HEK293 (cell line): ENCODE data around the gene FHL5.
A peak's percentile ranks its signal among the peaks of the same experiment; 100 is the strongest.

Experiments used
- CTCF ChIA-PET: fragments of 350-600 bp; formaldehyde crosslinking; extraction: SDS; loops from one replicate; lab custom pipeline; 2021; ENCODE audit warnings: antibody characterized with exemption; lab: Yijun Ruan, JAX
- POLR2A ChIA-PET: fragments of 300-600 bp; formaldehyde crosslinking; extraction: SDS; loops from one replicate; lab custom pipeline; 2020; ENCODE audit warnings: antibody characterized with exemption, inconsistent platforms; lab: Yijun Ruan, JAX
- H3K27ac ChIP-seq: fragments of 200-500 bp; sonication (Bioruptor generic); 2 replicates; pipeline ENCODE4 v1.5.1; 2014; ENCODE audit warnings: low read depth, low read length, control low read depth, inconsistent platforms; ENCODE audit errors: extremely low read depth
- H3K36me3 ChIP-seq, 2 experiments: fragments of 200-500 bp in 1 of 2; sonication (Bioruptor generic) in 1 of 2; 1 replicate in 1 of 2; 2 replicates in 1 of 2; pipeline ENCODE4 v1.5.1; 2014 to 2017; ENCODE audit warnings: inconsistent platforms in 2 of 2, low read length in 2 of 2; ENCODE audit not compliant: control insufficient read depth in 2 of 2, insufficient read depth in 1 of 2
- H3K4me1 ChIP-seq: fragments of 200-500 bp; sonication (Bioruptor generic); 2 replicates; pipeline ENCODE4 v1.5.1; 2014; ENCODE audit warnings: mild to moderate bottlenecking, low read length, inconsistent platforms; ENCODE audit not compliant: control insufficient read depth, insufficient read depth
- H3K4me3 ChIP-seq: 2 replicates; pipeline ENCODE4 v1.5.1; 2011; ENCODE audit warnings: low read depth, mild to moderate bottlenecking, control low read depth, low read length, moderate library complexity
- H3K9me3 ChIP-seq: fragments of 200-500 bp; sonication (Bioruptor generic); 2 replicates; pipeline ENCODE4 v1.5.1; 2014; ENCODE audit warnings: low read depth, low read length, inconsistent platforms; ENCODE audit not compliant: control insufficient read depth, insufficient read depth
- REST ChIP-seq: fragments of 450-650 bp; formaldehyde crosslinking; IDR thresholded peaks from 2 replicates; pipeline ENCODE4 v1.5.1; 2016; ENCODE audit warnings: missing biosample characterization, missing genetic modification characterization
- SP3 ChIP-seq: fragments of 450-650 bp; formaldehyde crosslinking; IDR thresholded peaks from 2 replicates; pipeline ENCODE4 v1.5.1; 2016; ENCODE audit warnings: missing biosample characterization, missing genetic modification characterization
- ZBTB17 ChIP-seq: fragments of 450-650 bp; formaldehyde crosslinking; IDR thresholded peaks from 2 replicates; pipeline ENCODE4 v1.5.1; 2016; ENCODE audit warnings: missing biosample characterization, missing genetic modification characterization
- ZBTB21 ChIP-seq: fragments of 450-650 bp; formaldehyde crosslinking; IDR thresholded peaks from 2 replicates; pipeline ENCODE4 v1.5.1; 2017; ENCODE audit warnings: missing biosample characterization, missing genetic modification characterization
- ZBTB8A ChIP-seq: fragments of 450-650 bp; formaldehyde crosslinking; IDR thresholded peaks from 2 replicates; pipeline ENCODE4 v1.5.1; 2016; ENCODE audit warnings: missing biosample characterization, missing genetic modification characterization
- ZNF132 ChIP-seq: fragments of 450-650 bp; formaldehyde crosslinking; IDR thresholded peaks from 2 replicates; pipeline ENCODE4 v1.5.1; 2017; ENCODE audit warnings: missing biosample characterization, missing genetic modification characterization, borderline replicate concordance
- ZNF138 ChIP-seq: fragments of 450-650 bp; formaldehyde crosslinking; IDR thresholded peaks from 2 replicates; pipeline ENCODE4 v1.5.1; 2016; ENCODE audit warnings: missing biosample characterization, missing genetic modification characterization, borderline replicate concordance
- ZNF23 ChIP-seq: fragments of 450-650 bp; formaldehyde crosslinking; IDR thresholded peaks from 2 replicates; pipeline ENCODE4 v1.5.1; 2016; ENCODE audit warnings: missing biosample characterization, missing genetic modification characterization, borderline replicate concordance
- ZNF24 ChIP-seq: fragments of 450-650 bp; formaldehyde crosslinking; IDR thresholded peaks from 2 replicates; pipeline ENCODE4 v1.5.1; 2016; ENCODE audit warnings: missing biosample characterization, missing genetic modification characterization
- ZNF335 ChIP-seq: fragments of 450-650 bp; formaldehyde crosslinking; conservative IDR thresholded peaks from 2 replicates; pipeline ENCODE4 v1.5.1; 2016; ENCODE audit warnings: missing biosample characterization, missing genetic modification characterization
- ZNF362 ChIP-seq: fragments of 450-650 bp; formaldehyde crosslinking; IDR thresholded peaks from 2 replicates; pipeline ENCODE4 v1.5.1; 2016; ENCODE audit warnings: missing biosample characterization, missing genetic modification characterization
- ZNF501 ChIP-seq: fragments of 450-650 bp; formaldehyde crosslinking; IDR thresholded peaks from 2 replicates; pipeline ENCODE4 v1.5.1; 2016; ENCODE audit warnings: missing biosample characterization, missing genetic modification characterization
- ZNF654 ChIP-seq: fragments of 450-650 bp; formaldehyde crosslinking; IDR thresholded peaks from 2 replicates; pipeline ENCODE4 v1.5.1; 2016; ENCODE audit warnings: low read depth, missing biosample characterization, missing genetic modification characterization
- ZNF704 ChIP-seq: fragments of 450-650 bp; formaldehyde crosslinking; IDR thresholded peaks from 2 replicates; pipeline ENCODE4 v1.5.1; 2016; ENCODE audit warnings: missing biosample characterization, missing genetic modification characterization
- ZNF707 ChIP-seq: fragments of 450-650 bp; formaldehyde crosslinking; IDR thresholded peaks from 2 replicates; pipeline ENCODE4 v1.5.1; 2016; ENCODE audit warnings: missing biosample characterization, missing genetic modification characterization
- TF ChIP-seq, protein P1 (sequence below): fragments of 450-650 bp; formaldehyde crosslinking; IDR thresholded peaks from 2 replicates; pipeline ENCODE4 v1.5.1; 2016; ENCODE audit warnings: missing biosample characterization, missing genetic modification characterization
- TF ChIP-seq, protein P2 (sequence below): fragments of 450-650 bp; formaldehyde crosslinking; IDR thresholded peaks from 2 replicates; pipeline ENCODE4 v1.5.1; 2016; ENCODE audit warnings: missing biosample characterization, missing genetic modification characterization
- TF ChIP-seq, protein P3 (sequence below): fragments of 450-650 bp; formaldehyde crosslinking; IDR thresholded peaks from 2 replicates; pipeline ENCODE4 v1.5.1; 2016; ENCODE audit warnings: missing biosample characterization, missing genetic modification characterization

The FHL5 gene

GRCh38 chr6:96537726-96538125, 25.2 kb upstream of the FHL5 start (continued):
- TF ChIP-seq ZNF362 (tag by site-specific recombination) = no peak
- no peak for TF ChIP-seq SP3
- no peak for TF ChIP-seq ZNF707 (tag by site-specific recombination)
- TF ChIP-seq ZBTB8A = no peak
- TF ChIP-seq REST (tag by site-specific recombination) = no peak
- TF ChIP-seq ZNF501 = no peak

GRCh38 chr6:96542702-96543101, 20.2 kb upstream of the FHL5 start:
- ChIA-PET CTCF (interaction anchor here (0.5 to 1.2 kb wide), 5 partner anchors 9 to 1803 kb away, joined by 3 to 6 read pairs (median 4); no protein-coding TSS in a partner anchor), POLR2A (no interaction called here)
- H3K27ac ChIP-seq = no peak overlapping the region
- H3K4me3 ChIP-seq = no peak overlapping the region
- no peaks in the 10 kb centered on the region for H3K9me3 ChIP-seq
- peaks cover 28 to 67% of the 10 kb centered on the region in 2 experiments; a peak in 2 of 3 replicates for H3K36me3 ChIP-seq
- H3K4me1 ChIP-seq = no peaks in the 10 kb centered on the region
- TF ChIP-seq ZNF654 (tag by site-specific recombination) = peak; percentile 40
- no peak for TF ChIP-seq ZNF132 (tag by site-specific recombination)
- TF ChIP-seq, protein P1, sequence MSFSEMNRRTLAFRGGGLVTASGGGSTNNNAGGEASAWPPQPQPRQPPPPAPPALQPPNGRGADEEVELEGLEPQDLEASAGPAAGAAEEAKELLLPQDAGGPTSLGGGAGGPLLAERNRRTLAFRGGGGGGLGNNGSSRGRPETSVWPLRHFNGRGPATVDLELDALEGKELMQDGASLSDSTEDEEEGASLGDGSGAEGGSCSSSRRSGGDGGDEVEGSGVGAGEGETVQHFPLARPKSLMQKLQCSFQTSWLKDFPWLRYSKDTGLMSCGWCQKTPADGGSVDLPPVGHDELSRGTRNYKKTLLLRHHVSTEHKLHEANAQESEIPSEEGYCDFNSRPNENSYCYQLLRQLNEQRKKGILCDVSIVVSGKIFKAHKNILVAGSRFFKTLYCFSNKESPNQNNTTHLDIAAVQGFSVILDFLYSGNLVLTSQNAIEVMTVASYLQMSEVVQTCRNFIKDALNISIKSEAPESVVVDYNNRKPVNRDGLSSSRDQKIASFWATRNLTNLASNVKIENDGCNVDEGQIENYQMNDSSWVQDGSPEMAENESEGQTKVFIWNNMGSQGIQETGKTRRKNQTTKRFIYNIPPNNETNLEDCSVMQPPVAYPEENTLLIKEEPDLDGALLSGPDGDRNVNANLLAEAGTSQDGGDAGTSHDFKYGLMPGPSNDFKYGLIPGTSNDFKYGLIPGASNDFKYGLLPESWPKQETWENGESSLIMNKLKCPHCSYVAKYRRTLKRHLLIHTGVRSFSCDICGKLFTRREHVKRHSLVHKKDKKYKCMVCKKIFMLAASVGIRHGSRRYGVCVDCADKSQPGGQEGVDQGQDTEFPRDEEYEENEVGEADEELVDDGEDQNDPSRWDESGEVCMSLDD = no peak
- TF ChIP-seq, protein P2, sequence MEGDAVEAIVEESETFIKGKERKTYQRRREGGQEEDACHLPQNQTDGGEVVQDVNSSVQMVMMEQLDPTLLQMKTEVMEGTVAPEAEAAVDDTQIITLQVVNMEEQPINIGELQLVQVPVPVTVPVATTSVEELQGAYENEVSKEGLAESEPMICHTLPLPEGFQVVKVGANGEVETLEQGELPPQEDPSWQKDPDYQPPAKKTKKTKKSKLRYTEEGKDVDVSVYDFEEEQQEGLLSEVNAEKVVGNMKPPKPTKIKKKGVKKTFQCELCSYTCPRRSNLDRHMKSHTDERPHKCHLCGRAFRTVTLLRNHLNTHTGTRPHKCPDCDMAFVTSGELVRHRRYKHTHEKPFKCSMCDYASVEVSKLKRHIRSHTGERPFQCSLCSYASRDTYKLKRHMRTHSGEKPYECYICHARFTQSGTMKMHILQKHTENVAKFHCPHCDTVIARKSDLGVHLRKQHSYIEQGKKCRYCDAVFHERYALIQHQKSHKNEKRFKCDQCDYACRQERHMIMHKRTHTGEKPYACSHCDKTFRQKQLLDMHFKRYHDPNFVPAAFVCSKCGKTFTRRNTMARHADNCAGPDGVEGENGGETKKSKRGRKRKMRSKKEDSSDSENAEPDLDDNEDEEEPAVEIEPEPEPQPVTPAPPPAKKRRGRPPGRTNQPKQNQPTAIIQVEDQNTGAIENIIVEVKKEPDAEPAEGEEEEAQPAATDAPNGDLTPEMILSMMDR = 0 out of 2 replicates have a peak, but pooled peaks have one; percentile 10
- no peak for TF ChIP-seq ZNF23 (tag by site-specific recombination)

- Histone ChIP-seq H3K4me3 (no peak overlapping the region), H3K9me3 (no peaks in the 10 kb centered on the region), H3K4me1 (no peaks in the 10 kb centered on the region), H3K27ac (no peak overlapping the region), H3K36me3 (peaks cover 30 to 62% of the 10 kb centered on the region in 2 experiments; a peak in 2 of 3 replicates)
- CTCF ChIA-PET = interaction anchor here (0.7 to 1.3 kb wide), 2 partner anchors 120 to 352 kb away, joined by 3 to 4 read pairs; partner anchors contain the start of gene NDUFAF4
- POLR2A ChIA-PET = no interaction called here
- TF ChIP-seq ZNF24 (tag by site-specific recombination) (no peak), ZNF138 (tag by site-specific recombination) (no peak), ZNF335 (no peak), ZBTB17 (tag by site-specific recombination) (no peak), ZNF704 (tag by site-specific recombination) (no peak), ZBTB21 (tag by site-specific recombination) (no peak)
- TF ChIP-seq, protein P1 = no peak
- TF ChIP-seq, protein P3, sequence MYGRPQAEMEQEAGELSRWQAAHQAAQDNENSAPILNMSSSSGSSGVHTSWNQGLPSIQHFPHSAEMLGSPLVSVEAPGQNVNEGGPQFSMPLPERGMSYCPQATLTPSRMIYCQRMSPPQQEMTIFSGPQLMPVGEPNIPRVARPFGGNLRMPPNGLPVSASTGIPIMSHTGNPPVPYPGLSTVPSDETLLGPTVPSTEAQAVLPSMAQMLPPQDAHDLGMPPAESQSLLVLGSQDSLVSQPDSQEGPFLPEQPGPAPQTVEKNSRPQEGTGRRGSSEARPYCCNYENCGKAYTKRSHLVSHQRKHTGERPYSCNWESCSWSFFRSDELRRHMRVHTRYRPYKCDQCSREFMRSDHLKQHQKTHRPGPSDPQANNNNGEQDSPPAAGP (tag by site-specific recombination) = no peak
Measured at GRCh38 chr6:96545882-96546281, 17.0 kb upstream of the FHL5 start.
